ENCODE results near the gene CD83.

DNA sequence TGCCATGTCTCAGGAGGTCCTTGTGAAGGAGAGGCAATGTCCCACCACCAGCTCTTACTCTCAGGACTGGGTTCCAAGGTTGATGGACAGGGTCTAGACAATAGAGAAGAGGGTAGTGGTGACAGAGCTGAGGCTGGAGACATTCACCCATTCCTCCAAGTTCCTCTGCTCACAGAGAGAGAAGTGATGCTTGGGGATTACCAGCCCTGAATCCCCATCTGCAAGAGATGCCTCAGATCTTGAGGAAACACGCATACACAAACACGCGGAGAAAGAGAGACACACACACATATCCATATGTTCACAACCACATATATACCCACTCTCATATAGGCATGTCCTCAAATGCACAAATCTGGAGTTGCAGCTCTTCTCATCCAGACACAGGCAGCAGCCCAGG, 15.2 kb upstream of the CD83 start:
- TF ChIP-seq, protein P1, sequence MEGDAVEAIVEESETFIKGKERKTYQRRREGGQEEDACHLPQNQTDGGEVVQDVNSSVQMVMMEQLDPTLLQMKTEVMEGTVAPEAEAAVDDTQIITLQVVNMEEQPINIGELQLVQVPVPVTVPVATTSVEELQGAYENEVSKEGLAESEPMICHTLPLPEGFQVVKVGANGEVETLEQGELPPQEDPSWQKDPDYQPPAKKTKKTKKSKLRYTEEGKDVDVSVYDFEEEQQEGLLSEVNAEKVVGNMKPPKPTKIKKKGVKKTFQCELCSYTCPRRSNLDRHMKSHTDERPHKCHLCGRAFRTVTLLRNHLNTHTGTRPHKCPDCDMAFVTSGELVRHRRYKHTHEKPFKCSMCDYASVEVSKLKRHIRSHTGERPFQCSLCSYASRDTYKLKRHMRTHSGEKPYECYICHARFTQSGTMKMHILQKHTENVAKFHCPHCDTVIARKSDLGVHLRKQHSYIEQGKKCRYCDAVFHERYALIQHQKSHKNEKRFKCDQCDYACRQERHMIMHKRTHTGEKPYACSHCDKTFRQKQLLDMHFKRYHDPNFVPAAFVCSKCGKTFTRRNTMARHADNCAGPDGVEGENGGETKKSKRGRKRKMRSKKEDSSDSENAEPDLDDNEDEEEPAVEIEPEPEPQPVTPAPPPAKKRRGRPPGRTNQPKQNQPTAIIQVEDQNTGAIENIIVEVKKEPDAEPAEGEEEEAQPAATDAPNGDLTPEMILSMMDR (IDR thresholded peaks at IDR 0.05; ENCODE audit: control extremely low read depth in 1 of 3, insufficient read depth in 1 of 3, low read depth in 1 of 3, low read length in 3 of 3) = no peak
- TF ChIP-seq BCL11A (IDR thresholded peaks at IDR 0.05; ENCODE audit: low read depth in 2 of 2, low read length in 2 of 2) (no peak), EP300 (IDR thresholded peaks at IDR 0.05; ENCODE audit: borderline replicate concordance in 1 of 2, low read depth in 2 of 2, low read length in 2 of 2) (no peak), TBP (IDR thresholded peaks at IDR 0.05; ENCODE audit: low read depth, low read length) (no peak), RXRA (IDR thresholded peaks at IDR 0.05; ENCODE audit: insufficient read depth, low read depth, low read length) (no peak), POLR2AphosphoS5 (IDR thresholded peaks at IDR 0.05; ENCODE audit: low read depth, low read length) (no peak), BRCA1 (IDR thresholded peaks at IDR 0.05; ENCODE audit: low read depth, low read length) (no peak), POLR2A (IDR thresholded peaks at IDR 0.05; ENCODE audit: control extremely low read depth in 1 of 2, low read depth in 2 of 2, low read length in 2 of 2) (no peak), SIN3A (conservative IDR thresholded peaks at IDR 0.05 in 1 of 2, IDR thresholded peaks at IDR 0.05 in 1 of 2; ENCODE audit: low read depth in 1 of 2, low read length in 2 of 2) (no peak), ZNF274 (IDR thresholded peaks at IDR 0.05; ENCODE audit: borderline replicate concordance, extremely low read depth, low read length) (no peak), PHF8 (conservative IDR thresholded peaks at IDR 0.05; ENCODE audit: low read depth, low read length) (no peak), POU5F1 (IDR thresholded peaks at IDR 0.05; ENCODE audit: low read depth, low read length) (no peak), YY1 (IDR thresholded peaks at IDR 0.05; ENCODE audit: low read depth, low read length) (no peak)
